MG63 (cell line): ENCODE measurements around the gene GRB7. TPM values are rescaled to one million over a fixed set of nuclear protein-coding genes. Genes with fewer than 3 reads are reported as not detected.

Source experiments
- DNase-seq: peaks from one replicate; pipeline ENCODE4 v3.0.0-alpha.2; 2020
- H3K27me3 ChIP-seq: fragments of 250-450 bp; sonication (Bioruptor Pico); 2 replicates; pipeline ENCODE4 v1.5.1; 2020; ENCODE audit warnings: mild to moderate bottlenecking, moderate library complexity
- H3K36me3 ChIP-seq: fragments of 250-450 bp; sonication (Bioruptor Pico); 2 replicates; pipeline ENCODE4 v1.5.1; 2020; ENCODE audit warnings: mild to moderate bottlenecking, moderate library complexity
- H3K4me3 ChIP-seq: fragments of 250-450 bp; sonication (Bioruptor Pico); 2 replicates; pipeline ENCODE4 v1.5.1; 2020; ENCODE audit warnings: mild to moderate bottlenecking, moderate library complexity
- H3K9me3 ChIP-seq: fragments of 250-450 bp; sonication (Bioruptor Pico); 2 replicates; pipeline ENCODE4 v1.5.1; 2020; ENCODE audit warnings: mild to moderate bottlenecking, moderate library complexity
- total RNA-seq: library from RNA; depleted of rRNA; stranded (reverse); fragments of >200 nt; shearing (Covaris generic); gene quantifications from 2 replicates; pipeline ENCODE4 v1.2.3, GENCODE V29; 2014; ENCODE audit warnings: low replicate concordance

Gene GRB7
- total RNA-seq, 1 experiment from 2014 or later: not detected

DNA sequence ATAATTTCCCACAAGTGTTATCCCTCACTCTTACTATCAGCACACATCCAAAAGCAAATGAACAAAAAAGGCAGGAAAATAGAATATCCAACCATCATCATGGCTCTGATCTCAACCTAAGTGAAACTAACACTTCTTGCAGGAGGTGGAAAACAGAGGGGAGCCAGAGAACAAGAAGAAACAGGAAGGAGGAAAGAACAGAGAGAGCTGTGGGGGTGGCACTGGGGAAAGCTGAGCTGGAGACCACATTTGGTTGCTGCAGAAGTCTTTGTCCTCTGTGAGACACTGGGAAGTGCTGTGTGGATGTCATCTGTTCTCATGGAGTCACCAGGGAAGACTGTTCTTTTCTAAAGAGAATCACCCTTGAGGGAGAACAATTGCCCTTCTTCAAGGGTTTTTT is 34.7 kb downstream of the GRB7 start:
- Histone ChIP-seq H3K36me3 (no peaks in the 10 kb centered on the region), H3K4me3 (no peak overlapping the region), H3K9me3 (no peaks in the 10 kb centered on the region), H3K27me3 (peaks cover 16% of the 10 kb centered on the region)
- DNase-seq: no peak

DNA sequence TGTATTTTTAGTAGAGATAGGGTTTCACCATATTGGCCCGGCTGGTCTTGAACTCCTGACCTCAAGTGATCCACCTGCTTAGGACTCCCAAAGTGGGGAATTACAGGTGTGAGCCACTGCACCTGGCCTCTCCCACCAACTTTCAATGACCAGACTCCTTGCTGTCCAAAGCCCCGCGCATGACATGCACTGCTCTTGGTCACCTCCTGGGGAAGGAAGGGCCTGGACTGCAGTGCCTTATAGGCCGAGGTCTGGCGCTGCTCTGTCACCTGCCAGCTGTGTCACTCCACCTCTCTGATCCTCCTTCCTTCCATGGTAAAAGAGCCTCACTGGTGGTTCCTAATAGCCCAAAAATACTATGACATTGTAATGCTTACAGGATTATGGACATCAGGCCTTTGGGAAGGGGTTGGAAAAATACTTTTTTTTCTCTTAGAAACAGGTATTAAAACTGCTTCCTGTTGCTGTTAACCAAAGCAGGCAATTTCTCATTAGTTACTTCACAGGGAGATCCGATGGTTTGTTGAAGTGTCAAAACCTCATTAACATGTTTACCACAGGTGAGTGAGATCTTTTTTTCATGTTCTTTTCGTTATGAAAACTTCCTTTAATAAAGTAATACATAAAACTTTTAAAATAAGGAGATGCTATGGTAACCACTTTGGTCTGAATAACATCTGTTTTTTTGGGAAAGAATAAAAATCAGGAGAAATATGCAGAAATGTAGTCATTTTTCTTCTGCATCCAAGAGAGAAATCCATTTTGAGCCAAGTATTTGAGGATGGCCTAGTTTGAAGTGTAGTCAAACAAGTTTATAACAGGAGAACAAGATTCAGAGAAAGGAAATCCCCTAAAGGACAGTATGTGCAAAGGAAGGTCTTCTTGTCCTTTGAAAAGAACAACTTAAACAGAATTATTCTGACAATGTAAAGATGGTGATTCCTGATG is 35.5 kb downstream of the GRB7 start:
- Histone ChIP-seq H3K36me3 (no peaks in the 10 kb centered on the region), H3K4me3 (no peak overlapping the region), H3K27me3 (peaks cover 18% of the 10 kb centered on the region), H3K9me3 (no peaks in the 10 kb centered on the region)
- no peak for DNase-seq

DNA sequence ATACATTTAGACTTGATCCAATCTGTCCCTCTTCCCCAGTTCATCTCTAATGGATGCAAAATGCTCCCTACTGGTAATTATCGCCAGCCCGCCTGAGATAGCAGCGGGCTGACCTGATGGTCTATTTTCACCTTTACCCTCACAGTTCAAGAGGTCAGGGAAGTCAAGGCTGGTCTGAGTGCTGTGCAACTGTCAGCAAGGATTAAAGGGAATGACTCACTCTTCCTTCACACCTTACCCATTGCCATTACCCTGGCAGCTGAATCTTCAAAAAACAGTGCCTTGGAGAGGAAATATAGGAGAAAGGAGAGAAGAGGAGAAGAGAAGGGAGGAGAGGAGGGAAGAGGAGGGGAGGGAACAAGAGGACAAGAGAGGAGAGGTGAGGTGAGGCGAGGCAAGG is 36.3 kb downstream of the GRB7 start:
- H3K9me3 ChIP-seq: no peaks in the 10 kb centered on the region
- no peak for DNase-seq
- no peaks in the 10 kb centered on the region for H3K36me3 ChIP-seq
- no peak overlapping the region for H3K4me3 ChIP-seq
- H3K27me3 ChIP-seq: peaks cover 20% of the 10 kb centered on the region

DNA sequence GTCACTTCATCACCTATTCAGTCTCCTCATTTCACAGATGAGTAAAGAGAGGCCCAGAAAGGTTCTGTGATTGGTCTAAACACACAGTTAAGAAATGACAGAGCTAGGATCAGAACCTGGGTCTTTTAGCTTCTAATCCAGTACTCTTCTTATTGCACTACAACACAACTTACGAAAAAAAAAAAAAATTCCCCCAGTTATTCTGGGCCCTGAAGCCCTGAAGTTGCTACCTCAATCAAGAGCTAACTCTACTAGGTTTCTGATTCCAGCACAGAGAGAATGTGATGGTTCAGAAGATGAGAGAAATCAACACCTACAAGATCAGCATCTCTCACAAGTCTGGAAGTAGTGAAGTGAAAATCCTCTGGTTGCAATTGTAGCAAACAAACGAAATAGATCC is 37.3 kb downstream of the GRB7 start:
- Histone ChIP-seq H3K4me3 (no peak overlapping the region), H3K36me3 (no peaks in the 10 kb centered on the region), H3K9me3 (no peaks in the 10 kb centered on the region), H3K27me3 (peaks cover 23% of the 10 kb centered on the region)
- DNase-seq: no peak

DNA sequence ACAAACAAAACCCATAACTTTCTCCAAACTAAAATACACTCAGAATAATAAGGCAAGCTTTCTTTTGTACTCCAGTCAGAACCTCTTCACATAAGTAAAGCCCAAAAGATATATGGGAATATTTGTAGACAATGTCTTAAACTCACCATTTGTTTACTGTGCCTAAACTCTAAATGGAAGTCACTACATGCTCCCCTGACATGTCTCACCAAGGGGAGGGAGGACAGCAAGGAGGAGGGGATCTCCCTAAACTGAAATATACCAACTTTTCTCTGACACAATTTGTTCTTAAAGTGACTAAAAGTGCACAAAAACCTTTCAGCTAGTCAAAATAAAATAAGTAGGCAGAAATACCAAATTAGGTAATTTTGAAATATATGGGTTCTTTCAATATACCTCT is 38.5 kb downstream of the GRB7 start:
- Histone ChIP-seq H3K9me3 (no peaks in the 10 kb centered on the region), H3K36me3 (no peaks in the 10 kb centered on the region), H3K4me3 (no peak overlapping the region), H3K27me3 (peaks cover 27% of the 10 kb centered on the region)
- no peak for DNase-seq

DNA sequence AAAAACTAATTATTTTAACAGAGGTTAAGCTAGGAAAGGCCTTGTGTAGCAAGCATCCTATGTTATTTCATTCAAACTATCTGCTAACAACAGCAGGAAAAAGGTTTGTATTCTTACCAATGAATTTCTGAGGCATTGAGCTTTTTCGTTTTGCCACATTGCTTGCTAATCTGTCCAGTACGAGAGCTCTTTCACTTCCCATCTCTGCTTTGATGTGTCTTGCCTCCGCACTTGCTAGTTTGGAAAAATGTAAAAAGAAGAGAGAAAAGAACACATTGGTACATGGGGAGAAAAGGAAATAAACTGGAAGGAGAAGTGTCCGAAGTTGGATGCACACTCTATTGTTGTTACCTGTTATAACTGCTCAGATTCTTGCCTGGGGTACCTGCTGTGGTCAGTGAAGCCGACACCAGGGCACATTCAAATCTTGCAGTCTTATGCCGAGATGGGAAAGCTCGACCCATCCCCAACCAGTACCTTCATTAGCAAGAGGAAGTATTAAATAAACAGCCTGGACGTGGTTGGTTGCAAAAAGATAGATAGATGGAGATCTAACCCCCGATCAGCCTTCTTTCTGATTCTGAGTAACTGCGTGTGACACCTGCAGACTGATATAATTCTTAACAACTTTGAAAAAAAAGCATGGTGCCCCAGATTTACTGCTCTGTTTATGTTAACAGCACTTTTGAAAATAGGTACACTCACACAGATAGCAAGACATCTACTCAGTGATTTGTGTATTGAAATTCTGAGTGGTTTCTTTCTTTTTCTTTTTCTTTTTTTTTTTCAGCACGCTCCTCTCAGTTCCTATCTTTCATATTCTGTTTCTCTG is 40.0 kb downstream of the GRB7 start:
- Histone ChIP-seq H3K9me3 (no peaks in the 10 kb centered on the region), H3K27me3 (peaks cover 42% of the 10 kb centered on the region), H3K4me3 (no peak overlapping the region), H3K36me3 (no peaks in the 10 kb centered on the region)
- no peak for DNase-seq

DNA sequence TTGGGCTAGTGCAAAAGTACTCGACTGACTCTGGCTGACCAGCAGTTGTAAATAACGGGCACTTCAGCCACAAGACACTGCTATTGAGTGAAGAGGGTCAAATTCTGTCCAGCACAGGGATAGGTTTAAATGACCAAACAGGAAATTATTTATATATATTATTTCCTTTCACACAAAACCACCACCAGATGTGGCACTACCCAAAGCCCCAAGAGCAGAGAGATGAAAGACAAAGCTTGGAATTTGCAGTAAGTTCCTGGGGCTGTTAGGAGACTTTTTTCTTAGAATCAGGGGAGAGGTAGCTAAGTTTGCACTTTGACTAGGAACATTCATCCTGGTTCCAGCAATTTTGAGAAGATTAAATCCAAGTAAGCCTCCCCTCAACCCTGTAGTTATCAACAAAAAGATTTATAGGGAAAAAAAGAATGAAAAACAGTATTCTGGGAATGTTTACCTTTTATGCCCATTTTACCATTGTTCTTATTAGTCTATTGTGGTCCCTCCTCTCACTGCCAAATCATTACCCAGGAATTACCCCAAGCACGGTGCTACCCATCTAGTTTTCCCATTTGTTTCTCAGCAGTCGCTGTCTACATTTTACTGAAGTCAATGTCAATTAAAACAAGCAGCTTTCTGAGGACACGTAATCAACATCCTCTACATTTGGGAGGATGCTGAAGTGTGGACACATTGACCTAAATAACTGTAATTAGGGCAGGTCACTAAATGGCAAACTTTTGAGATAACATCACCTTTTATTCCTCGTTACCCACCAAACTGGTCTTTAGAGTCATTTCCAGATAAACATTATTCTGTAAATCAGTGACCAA is 43.5 kb downstream of the GRB7 start:
- Histone ChIP-seq H3K27me3 (peaks cover 46% of the 10 kb centered on the region), H3K4me3 (no peak overlapping the region), H3K9me3 (no peaks in the 10 kb centered on the region), H3K36me3 (no peaks in the 10 kb centered on the region)
- DNase-seq: no peak

DNA sequence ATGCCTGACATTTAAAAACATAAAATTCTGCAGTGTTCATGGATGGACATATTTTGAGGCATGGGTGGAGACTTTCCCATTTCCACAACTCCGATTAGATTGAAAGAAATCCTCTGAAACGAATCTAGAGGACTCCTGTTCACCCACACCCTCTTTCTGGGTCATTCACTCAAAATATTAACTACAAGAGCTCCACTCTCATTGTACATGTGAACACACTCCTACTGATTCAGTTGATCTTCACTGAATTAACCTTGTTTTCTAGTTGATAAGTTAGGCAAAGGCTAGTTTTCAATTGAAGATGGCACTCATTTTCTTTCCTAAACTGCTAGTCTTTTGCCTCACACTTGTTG is 44.1 kb downstream of the GRB7 start:
- Histone ChIP-seq H3K4me3 (no peak overlapping the region), H3K36me3 (no peaks in the 10 kb centered on the region), H3K27me3 (peaks cover 43% of the 10 kb centered on the region), H3K9me3 (no peaks in the 10 kb centered on the region)
- no peak for DNase-seq

DNA sequence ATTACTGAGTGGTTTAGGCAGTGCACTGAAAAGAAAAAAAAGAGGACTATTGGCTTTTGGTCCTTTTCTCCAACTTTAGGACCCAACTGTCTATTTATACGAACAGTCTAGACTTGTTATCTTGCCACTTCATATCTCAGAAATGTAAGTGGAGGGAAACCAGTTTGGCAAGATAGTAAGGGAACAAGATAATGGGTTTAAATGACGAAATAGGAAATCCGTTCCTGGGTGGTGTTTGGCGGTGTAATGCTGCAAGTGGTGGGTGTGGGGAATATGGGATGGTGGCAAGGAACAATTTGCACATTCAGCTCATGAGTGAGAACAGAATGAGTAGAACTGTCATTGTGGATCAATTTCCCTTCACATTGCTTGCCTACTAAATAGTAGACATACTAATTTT is 44.7 kb downstream of the GRB7 start:
- peaks cover 38% of the 10 kb centered on the region for H3K27me3 ChIP-seq
- no peaks in the 10 kb centered on the region for H3K9me3 ChIP-seq
- no peak overlapping the region for H3K4me3 ChIP-seq
- no peaks in the 10 kb centered on the region for H3K36me3 ChIP-seq
- DNase-seq: no peak

DNA sequence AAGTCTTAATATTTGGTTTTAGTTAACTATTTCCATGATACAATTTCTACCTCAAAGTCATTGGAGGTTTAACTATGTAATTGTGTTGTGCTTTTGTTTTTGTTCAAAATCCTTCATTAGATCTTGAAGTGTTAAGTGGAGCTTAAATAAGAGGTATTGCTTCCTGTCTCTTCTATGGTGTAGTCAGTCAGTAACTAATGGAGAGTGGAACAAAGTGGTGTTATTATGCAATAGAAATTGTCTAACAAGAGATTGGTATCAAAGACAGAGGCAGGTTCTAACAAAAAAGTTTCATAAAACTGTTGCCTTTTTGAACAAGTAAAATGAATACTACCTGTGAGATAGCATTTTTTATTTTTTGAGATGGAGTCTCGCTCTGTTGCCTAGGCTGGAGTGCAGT is 45.2 kb downstream of the GRB7 start:
- H3K4me3 ChIP-seq: no peak overlapping the region
- H3K9me3 ChIP-seq: no peaks in the 10 kb centered on the region
- no peak for DNase-seq
- H3K36me3 ChIP-seq: no peaks in the 10 kb centered on the region
- H3K27me3 ChIP-seq: peaks cover 38% of the 10 kb centered on the region

DNA sequence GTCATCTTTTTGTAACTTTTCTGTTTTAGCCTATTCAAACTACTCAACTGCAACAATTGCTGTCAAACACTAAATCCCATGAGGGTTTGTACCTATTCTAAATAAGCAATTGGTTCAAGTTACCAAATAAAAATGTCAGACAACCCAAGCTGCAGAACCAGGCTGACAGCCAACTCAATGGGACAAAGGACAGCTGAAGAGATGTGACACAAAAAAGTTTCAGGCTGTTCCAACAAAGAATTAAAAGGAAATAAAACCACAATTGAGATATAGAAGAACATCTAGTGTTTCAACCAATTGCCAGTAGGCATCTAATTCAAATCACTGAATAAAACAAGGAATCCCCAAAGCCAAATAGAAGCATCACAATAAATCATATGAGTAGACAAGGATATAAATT is 49.3 kb downstream of the GRB7 start:
- H3K9me3 ChIP-seq: no peaks in the 10 kb centered on the region
- peaks cover 26% of the 10 kb centered on the region for H3K27me3 ChIP-seq
- H3K36me3 ChIP-seq: no peaks in the 10 kb centered on the region
- H3K4me3 ChIP-seq: no peak overlapping the region
- DNase-seq: no peak

DNA sequence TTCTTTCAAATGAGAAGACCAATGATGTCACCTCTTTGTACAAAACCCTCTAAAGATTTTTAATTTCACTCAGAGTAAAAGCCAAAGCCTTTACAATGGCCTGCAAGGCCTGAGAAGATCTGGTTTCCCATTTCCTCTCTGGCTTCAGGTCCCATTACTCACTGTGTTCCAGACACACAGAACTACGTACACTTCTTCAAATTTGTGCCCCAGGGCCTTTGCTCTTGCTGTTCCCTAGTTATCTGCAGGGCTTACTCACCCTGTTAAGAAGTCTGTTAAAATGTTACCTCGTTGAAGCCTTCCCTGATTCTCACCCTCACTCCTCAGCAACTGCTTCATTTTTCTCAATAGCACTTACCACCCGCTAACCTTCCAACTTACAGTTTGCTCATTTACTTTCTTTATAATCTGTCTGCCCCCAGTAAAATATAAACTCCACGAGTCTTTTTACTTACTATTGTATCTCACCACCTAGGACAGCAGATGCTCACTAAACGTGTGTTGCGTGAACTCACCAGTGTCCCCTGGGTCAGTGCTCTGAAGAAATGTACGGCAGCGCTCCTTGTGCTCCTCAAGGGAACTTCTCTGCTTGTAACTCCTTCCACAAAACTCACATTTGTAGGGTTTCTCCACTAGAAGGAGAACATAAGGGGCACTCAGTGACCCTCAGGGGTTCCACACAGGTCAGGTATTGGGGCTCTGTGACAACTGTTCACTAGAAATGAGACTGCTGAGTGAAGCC is 50.2 kb downstream of the GRB7 start:
- no peak for DNase-seq
- no peak overlapping the region for H3K4me3 ChIP-seq
- no peaks in the 10 kb centered on the region for H3K9me3 ChIP-seq
- H3K27me3 ChIP-seq: peaks cover 22% of the 10 kb centered on the region
- H3K36me3 ChIP-seq: no peaks in the 10 kb centered on the region

DNA sequence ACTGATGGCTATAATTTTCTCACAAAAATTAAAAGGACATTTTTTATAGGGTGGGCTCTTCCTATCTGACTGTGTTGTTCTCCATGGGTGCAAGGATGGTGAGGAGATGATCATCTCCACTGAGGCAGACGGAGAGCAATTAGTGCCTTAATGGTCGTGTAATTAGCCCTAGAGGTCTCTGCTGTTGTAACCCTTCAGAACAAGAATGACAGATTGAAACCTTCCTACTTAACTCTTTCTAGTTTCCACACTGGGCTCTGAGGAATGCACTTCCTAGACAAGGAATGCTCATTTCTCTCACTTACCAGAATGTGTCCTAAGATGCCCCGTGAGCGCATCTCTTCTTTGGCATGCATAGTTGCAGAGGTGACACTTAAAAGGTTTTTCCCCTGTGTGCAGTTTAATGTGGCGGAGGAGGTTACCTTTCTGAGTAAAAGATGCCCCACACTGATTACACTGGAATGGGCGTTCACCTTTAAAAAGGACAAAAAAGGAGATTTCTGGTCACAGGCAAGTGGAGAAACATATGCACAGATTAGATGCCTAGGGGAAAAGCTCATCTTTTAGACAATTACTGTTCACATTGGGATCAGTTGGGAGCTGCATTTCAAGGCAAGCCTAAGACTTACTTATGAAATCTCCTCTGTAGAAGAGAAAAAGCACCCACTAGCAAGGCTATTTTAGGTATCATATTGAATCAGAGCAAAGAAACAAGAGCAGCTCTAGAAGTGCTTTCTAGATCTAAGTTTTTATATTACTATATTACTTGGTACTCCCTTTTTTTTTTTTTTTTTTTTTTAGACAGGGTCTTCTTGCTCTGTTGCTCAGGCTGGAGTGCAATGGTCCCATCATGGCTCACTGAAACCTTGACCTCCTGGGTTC is 53.6 kb downstream of the GRB7 start:
- Histone ChIP-seq H3K4me3 (no peak overlapping the region), H3K27me3 (peaks cover 14% of the 10 kb centered on the region; the same call in 1 of the 2 replicates), H3K9me3 (no peaks in the 10 kb centered on the region), H3K36me3 (no peaks in the 10 kb centered on the region)
- no peak for DNase-seq

DNA sequence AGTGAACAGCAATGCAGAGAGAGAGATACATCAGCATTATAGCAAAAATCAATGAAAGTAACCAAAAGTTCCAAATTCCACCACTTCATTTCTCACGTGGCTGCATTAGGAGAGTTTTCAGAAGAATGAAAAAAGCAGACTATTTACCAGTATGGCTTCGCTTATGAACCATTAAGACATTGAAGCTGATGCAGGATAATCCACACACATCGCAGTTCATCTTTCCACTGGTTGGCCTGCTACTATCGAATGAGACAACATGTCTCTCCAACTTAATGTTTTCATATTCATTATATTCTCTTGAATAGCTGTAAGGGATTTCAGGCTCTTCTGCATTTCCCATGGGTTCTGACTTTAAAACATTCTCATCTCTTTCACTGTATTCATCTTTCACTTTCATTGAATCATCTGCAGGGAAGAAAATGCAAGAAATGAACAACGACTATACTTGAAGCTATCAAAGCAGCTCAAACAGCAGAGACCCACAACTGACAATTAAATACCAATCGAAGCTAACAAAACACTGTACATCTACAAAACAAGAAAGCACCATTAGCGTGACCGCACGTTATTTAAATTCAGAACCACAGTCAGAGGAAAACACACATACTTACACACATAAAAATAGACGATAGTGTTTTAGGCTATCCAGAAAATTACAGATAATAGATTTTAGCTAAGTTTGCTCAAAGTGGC is 54.9 kb downstream of the GRB7 start:
- H3K36me3 ChIP-seq: no peaks in the 10 kb centered on the region
- H3K9me3 ChIP-seq: no peaks in the 10 kb centered on the region
- H3K27me3 ChIP-seq: peaks cover 14% of the 10 kb centered on the region; the same call in 1 of the 2 replicates
- H3K4me3 ChIP-seq: no peak overlapping the region
- no peak for DNase-seq

DNA sequence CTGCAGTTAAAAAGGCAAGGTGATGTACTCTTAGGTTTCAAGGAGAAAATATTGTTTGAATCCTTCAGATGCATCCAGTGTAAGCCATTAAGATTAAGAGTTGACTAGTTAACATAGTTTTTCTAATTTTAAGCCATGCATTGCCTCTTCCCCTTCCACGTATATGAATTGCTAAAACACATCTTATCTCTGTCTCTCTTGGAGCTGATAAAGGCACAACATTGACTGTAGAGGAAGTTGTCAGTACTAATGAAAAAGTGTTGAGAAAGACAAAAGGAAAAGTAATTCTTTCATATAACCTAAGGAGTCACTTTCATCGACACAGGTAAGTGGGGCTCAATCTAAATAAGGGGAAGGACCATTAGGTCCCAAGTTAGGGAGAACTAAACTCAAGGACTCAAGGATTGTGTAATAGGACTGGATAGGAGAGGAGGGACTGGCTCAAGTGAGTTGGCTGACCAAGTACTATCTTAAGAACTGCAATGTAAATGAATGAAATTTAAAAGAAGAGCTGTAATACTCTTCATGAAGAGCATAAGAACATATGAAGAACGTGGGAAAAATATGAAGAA is 55.6 kb downstream of the GRB7 start:
- no peaks in the 10 kb centered on the region for H3K9me3 ChIP-seq
- no peak overlapping the region for H3K4me3 ChIP-seq
- no peaks in the 10 kb centered on the region for H3K36me3 ChIP-seq
- H3K27me3 ChIP-seq: peaks cover 20% of the 10 kb centered on the region; the same call in 1 of the 2 replicates
- no peak for DNase-seq
